HCT116 (cell line): ENCODE measurements around the gene HIVEP3. TPM values are rescaled to one million over a fixed set of nuclear protein-coding genes. Genes with fewer than 3 reads are reported as not detected.
A peak's percentile ranks its signal among the peaks of the same experiment; 100 is the strongest.

Source experiments
- ATAC-seq: fragments of 200-7000 bp; cut with Tn5 transposase; 2 replicates; pipeline ENCODE4 v1.9.1; 2020; ENCODE audit warnings: mild to moderate bottlenecking, moderate library complexity
- BruUV-seq: library from RNA; stranded (reverse); fragments of 400-500 nt; replicated peaks from 2 replicates; lab custom pipeline; 2021; lab: Mats Ljungman, UMichigan
- CTCF ChIA-PET: fragments of 300-600 bp; sonication (Branson Sonifier 250); formaldehyde crosslinking; loops from one replicate; lab custom pipeline; 2021; ENCODE audit warnings: antibody characterized with exemption; lab: Charles Lee
- POLR2A ChIA-PET: fragments of 300-600, 350-600 bp; sonication (Branson Sonifier 250); formaldehyde crosslinking; loops from one replicate; lab custom pipeline; 2021; ENCODE audit warnings: antibody characterized with exemption; lab: Charles Lee
- RAD21 ChIA-PET, 2 experiments: fragments of 300-600 bp; sonication (Branson Sonifier 250); formaldehyde crosslinking; loops; one replicate each; lab custom pipeline; 2023; ENCODE audit warnings: low total read pairs in 2 of 2; ENCODE audit not compliant: uncharacterized antibody in 2 of 2, unreplicated experiment in 2 of 2, low non-redundant PET in 1 of 2; lab: Charles Lee
- DNase-seq: peaks from one replicate; pipeline ENCODE4 v3.0.0-alpha.2; 2010; ENCODE audit warnings: low read depth, low spot score
- H2AFZ ChIP-seq: fragments of 200-600 bp; shearing (Covaris generic), sonication (generic); 2 replicates; pipeline ENCODE4 v1.6.1; 2017; ENCODE audit warnings: low read depth, mixed run types, mixed read lengths, antibody characterized with exemption, low read length; ENCODE audit not compliant: poor library complexity, severe bottlenecking
- H3K27ac ChIP-seq: 2 replicates; pipeline ENCODE4 v1.5.1; 2012; ENCODE audit warnings: low read depth, low read length
- H3K27me3 ChIP-seq: fragments of 200-600 bp; sonication (generic); 2 replicates; pipeline ENCODE4 v1.6.1; 2016; ENCODE audit warnings: mixed run types, low read length, mixed read lengths; ENCODE audit not compliant: insufficient read depth
- H3K36me3 ChIP-seq, 2 experiments: fragments of 200-500 bp in 1 of 2; fragments of 200-600 bp in 1 of 2; sonication (Bioruptor generic) in 1 of 2; sonication (generic) in 1 of 2; 2 replicates each; pipeline versions ENCODE4 v1.5.1 to v1.6.1; 2014 to 2016; ENCODE audit warnings: low read length in 2 of 2, inconsistent platforms in 1 of 2, mixed read lengths in 1 of 2, mixed run types in 1 of 2; ENCODE audit not compliant: insufficient read depth in 2 of 2, control insufficient read depth in 1 of 2
- H3K4me1 ChIP-seq, 2 experiments: fragments of 200-600 bp in 1 of 2; sonication (generic) in 1 of 2; 2 replicates each; pipeline versions ENCODE4 v1.5.1 to v1.6.1; 2012 to 2017; ENCODE audit warnings: low read length in 2 of 2, inconsistent platforms in 1 of 2, mild to moderate bottlenecking in 1 of 2, mixed read lengths in 1 of 2, mixed run types in 1 of 2, moderate library complexity in 1 of 2; ENCODE audit not compliant: insufficient read depth in 2 of 2, control insufficient read depth in 1 of 2
- H3K4me2 ChIP-seq: fragments of 200-600 bp; sonication (generic); 2 replicates; pipeline ENCODE4 v1.6.1; 2017; ENCODE audit warnings: mixed run types, low read length, mixed read lengths
- H3K4me3 ChIP-seq, 2 experiments: fragments of 200-600 bp in 1 of 2; sonication (generic) in 1 of 2; replicated peaks in 1 of 2; 2 replicates each; pipeline ENCODE4 v1.5.1; 2011 to 2016; ENCODE audit warnings: low read length in 2 of 2, control low read depth in 1 of 2, low read depth in 1 of 2, mild to moderate bottlenecking in 1 of 2, mixed read lengths in 1 of 2, mixed run types in 1 of 2
- H3K79me2 ChIP-seq: fragments of 200-600 bp; sonication (generic); 2 replicates; pipeline ENCODE4 v1.6.1; 2017; ENCODE audit warnings: mild to moderate bottlenecking, mixed run types, low read length, moderate library complexity, mixed read lengths; ENCODE audit not compliant: insufficient read depth
- H3K9ac ChIP-seq: fragments of 200-600 bp; sonication (generic); 2 replicates; pipeline ENCODE4 v1.6.1; 2016; ENCODE audit warnings: low read length, mixed read lengths
- H3K9me2 ChIP-seq: fragments of 200-600 bp; sonication (generic), shearing (Covaris generic); 2 replicates; pipeline ENCODE4 v1.6.1; 2017; ENCODE audit warnings: mixed run types, mild to moderate bottlenecking, moderate library complexity; ENCODE audit not compliant: insufficient read depth
- H3K9me3 ChIP-seq, 2 experiments: fragments of 200-500 bp in 1 of 2; fragments of 200-600 bp in 1 of 2; sonication (Bioruptor generic) in 1 of 2; sonication (generic) in 1 of 2; 2 replicates each; pipeline ENCODE4 v1.6.1; 2014 to 2017; ENCODE audit warnings: low read length in 2 of 2, mixed read lengths in 2 of 2, inconsistent platforms in 1 of 2, low read depth in 1 of 2, mild to moderate bottlenecking in 1 of 2, mixed run types in 1 of 2, moderate library complexity in 1 of 2; ENCODE audit not compliant: control insufficient read depth in 1 of 2, insufficient read depth in 1 of 2
- H4K20me1 ChIP-seq: fragments of 200-600 bp; sonication (generic), shearing (Covaris generic); 2 replicates; pipeline ENCODE4 v1.6.1; 2017; ENCODE audit warnings: mixed run types, mild to moderate bottlenecking, moderate library complexity; ENCODE audit not compliant: insufficient read depth
- CBX3 ChIP-seq: IDR thresholded peaks from 2 replicates; pipeline ENCODE4 v1.6.1; 2012; ENCODE audit warnings: low read depth
- EGR1 ChIP-seq: IDR thresholded peaks from 2 replicates; pipeline ENCODE4 v1.6.1; 2012; ENCODE audit warnings: low read depth
- EZH2 ChIP-seq: fragments of 200-600 bp; sonication (generic); IDR thresholded peaks from 2 replicates; pipeline ENCODE4 v1.6.1; 2017; ENCODE audit warnings: antibody characterized with exemption, mixed run types
- EZH2phosphoT487 ChIP-seq: fragments of 200-600 bp; IDR thresholded peaks from 2 replicates; pipeline ENCODE4 v1.6.1; 2018; ENCODE audit warnings: antibody characterized with exemption, borderline replicate concordance
- FOSL1 ChIP-seq: IDR thresholded peaks from 2 replicates; pipeline ENCODE4 v1.6.1; 2012; ENCODE audit warnings: low read depth
- JUND ChIP-seq: IDR thresholded peaks from 2 replicates; pipeline ENCODE4 v1.6.1; 2012
- POLR2A ChIP-seq: IDR thresholded peaks from 2 replicates; pipeline ENCODE4 v1.7.0; 2011; ENCODE audit warnings: borderline replicate concordance; ENCODE audit not compliant: insufficient read depth, insufficient read length; ENCODE audit errors: extremely low read depth
- RAD21 ChIP-seq: IDR thresholded peaks from 2 replicates; pipeline ENCODE4 v1.6.1; 2012; ENCODE audit warnings: low read depth, mild to moderate bottlenecking
- SRF ChIP-seq: IDR thresholded peaks from 2 replicates; pipeline ENCODE4 v1.6.1; 2012; ENCODE audit warnings: low read depth
- TCF7L2 ChIP-seq: IDR thresholded peaks from 2 replicates; pipeline ENCODE4 v1.7.0; 2011; ENCODE audit warnings: borderline replicate concordance, inconsistent platforms; ENCODE audit not compliant: insufficient read depth, insufficient read length; ENCODE audit errors: extremely low read depth
- YY1 ChIP-seq: IDR thresholded peaks from 2 replicates; pipeline ENCODE4 v1.6.1; 2011; ENCODE audit warnings: low read length, low read depth, moderate library complexity, mild to moderate bottlenecking; ENCODE audit not compliant: insufficient replicate concordance; ENCODE audit errors: extremely low read depth
- ZBTB33 ChIP-seq: IDR thresholded peaks from 2 replicates; pipeline ENCODE4 v1.6.1; 2011; ENCODE audit warnings: mild to moderate bottlenecking, low read length, moderate library complexity; ENCODE audit not compliant: insufficient replicate concordance; ENCODE audit errors: extremely low read depth
- ZFX ChIP-seq: fragments of 450-650 bp; IDR thresholded peaks from 2 replicates; pipeline ENCODE4 v1.6.1; 2017
- intact Hi-C: fragments of 100-400 bp; cut with micrococcal nuclease; formaldehyde crosslinking; loops from 2 replicates; pipeline ENCODE4 v1.10.0; 2022
- total RNA-seq: library from RNA; stranded (reverse); gene quantifications from one replicate; pipeline ENCODE4 v1.2.1, GENCODE V29; 2021; ENCODE audit not compliant: unreplicated experiment
- TF ChIP-seq, protein P1 (sequence below): IDR thresholded peaks from 2 replicates; pipeline ENCODE4 v1.6.1; 2012

HIVEP3 gene
- total RNA-seq, 1 experiment from 2014 or later, result 7.1 TPM

GRCh38 chr1:41689558-41689981 lies 229.2 kb downstream of the HIVEP3 start:
- intact Hi-C loops, result no loop called here
- ChIA-PET POLR2A (no interaction called here), CTCF (no interaction called here), RAD21 (no interaction called here)
- Histone ChIP-seq H3K9ac (no peak overlapping the region), H4K20me1 (no peaks in the 10 kb centered on the region), H3K9me3 (no peaks in the 10 kb centered on the region), H3K9me2 (no peaks in the 10 kb centered on the region), H3K79me2 (no peaks in the 10 kb centered on the region), H3K4me3 (no peak overlapping the region), H3K27ac (no peak overlapping the region), H3K4me2 (no peak overlapping the region), H3K36me3 (no peaks in the 10 kb centered on the region), H3K27me3 (no peaks in the 10 kb centered on the region), H2AFZ (no peak overlapping the region), H3K4me1 (peaks cover 1 to 16% of the 10 kb centered on the region in 2 experiments)
- BruUV-seq, result no TSS peak
- DNase-seq (no peak), ATAC-seq (0 out of 2 replicates have a peak, but pooled peaks have one; percentile 44)
- no peak for TF ChIP-seq RAD21
- TF ChIP-seq TCF7L2, result no peak
- TF ChIP-seq JUND, result no peak
- no peak for TF ChIP-seq FOSL1
- no peak for TF ChIP-seq EZH2phosphoT487
- no peak for TF ChIP-seq EZH2
- TF ChIP-seq SRF, result no peak
- no peak for TF ChIP-seq ZBTB33
- no peak for TF ChIP-seq EGR1
- no peak for TF ChIP-seq CBX3
- TF ChIP-seq YY1, result no peak
- TF ChIP-seq, protein P1, sequence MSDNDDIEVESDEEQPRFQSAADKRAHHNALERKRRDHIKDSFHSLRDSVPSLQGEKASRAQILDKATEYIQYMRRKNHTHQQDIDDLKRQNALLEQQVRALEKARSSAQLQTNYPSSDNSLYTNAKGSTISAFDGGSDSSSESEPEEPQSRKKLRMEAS, result no peak
- no peak for TF ChIP-seq POLR2A
- TF ChIP-seq ZFX, result no peak
